Type B pancreatic cell (in vitro differentiated cells): ENCODE data around the gene LINC01488. TPM values are rescaled to one million over a fixed set of nuclear protein-coding genes. Genes with fewer than 3 reads are reported as not detected.

Experiments
- DNase-seq: peaks from one replicate; pipeline ENCODE4 v3.0.0; 2021; ENCODE audit warnings: mixed read lengths; ENCODE audit not compliant: unreplicated experiment; ENCODE audit errors: extremely low spot score
- H3K27ac Mint-ChIP-seq: 2 replicates; pipeline ENCODE4 v1.8.0; 2021; ENCODE audit warnings: mild to moderate bottlenecking, mixed read lengths
- H3K27me3 Mint-ChIP-seq: 2 replicates; pipeline ENCODE4 v1.8.0; 2021; ENCODE audit warnings: mixed read lengths
- H3K36me3 Mint-ChIP-seq: 2 replicates; pipeline ENCODE4 v1.8.0; 2021; ENCODE audit warnings: mixed read lengths
- H3K4me1 Mint-ChIP-seq: one replicate; pipeline ENCODE4 v1.8.0; 2021; ENCODE audit warnings: mixed read lengths; ENCODE audit not compliant: unreplicated experiment
- H3K4me3 Mint-ChIP-seq: 2 replicates; pipeline ENCODE4 v1.8.0; 2021; ENCODE audit warnings: mild to moderate bottlenecking, mixed read lengths
- H3K9me3 Mint-ChIP-seq: 2 replicates; pipeline ENCODE4 v1.8.0; 2021; ENCODE audit warnings: mixed read lengths
- total RNA-seq: library from RNA; stranded (reverse); gene quantifications from 2 replicates; pipeline ENCODE4 v1.2.1, GENCODE V29; 2021; ENCODE audit warnings: low replicate concordance
- TF ChIP-seq, protein P1 (sequence below): fragments of 200-600 bp; sonication (generic); conservative IDR thresholded peaks from 2 replicates; pipeline ENCODE4 v1.5.0; 2021; ENCODE audit warnings: antibody characterized with exemption, mild to moderate bottlenecking

Gene LINC01488
- total RNA-seq, 1 donor from 2014 or later: not detected

DNA sequence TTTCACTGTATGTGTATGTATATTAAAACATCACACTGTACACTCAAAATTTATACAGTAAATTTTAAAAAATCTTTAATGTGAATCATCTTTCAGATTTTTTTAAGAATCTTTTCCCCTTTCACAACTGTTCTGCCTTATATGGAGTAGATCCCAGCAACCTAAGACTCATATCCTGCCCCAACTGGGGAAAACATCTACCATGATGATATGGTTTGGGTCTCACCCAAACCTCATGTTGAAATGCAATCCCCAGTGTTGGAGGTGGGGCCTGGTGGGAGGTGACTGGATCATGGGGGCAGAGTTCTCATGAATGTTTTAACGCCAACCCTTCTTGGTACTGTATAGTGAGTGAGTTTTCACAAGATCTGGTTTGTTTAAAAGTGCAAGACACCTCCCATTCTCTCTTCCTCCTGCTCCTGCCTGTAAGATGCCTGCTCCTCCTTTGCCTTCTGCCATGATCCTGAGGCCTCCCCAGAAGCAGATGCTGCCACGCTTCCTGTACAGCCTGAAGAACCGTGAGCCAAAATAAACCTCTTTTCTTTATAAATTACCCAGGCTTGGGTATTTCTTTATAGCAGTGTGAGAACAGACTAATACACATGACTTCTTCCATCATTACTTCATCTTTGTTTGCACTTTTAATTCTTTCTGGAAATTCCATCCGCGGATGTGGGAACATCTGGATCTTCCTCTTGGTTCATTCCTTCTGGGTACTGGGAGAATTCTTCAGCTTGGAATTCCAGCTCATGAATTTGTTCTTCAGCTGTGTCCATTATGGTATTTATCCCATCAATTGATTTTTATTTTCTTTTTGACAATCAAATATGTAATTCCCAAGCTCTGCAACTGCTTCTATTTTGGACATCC is 36.9 kb downstream of the LINC01488 start:
- DNase-seq: no peak
- no peak overlapping the region for H3K27ac Mint-ChIP-seq
- peaks cover 7% of the 10 kb centered on the region for H3K27me3 Mint-ChIP-seq
- TF ChIP-seq, protein P1, sequence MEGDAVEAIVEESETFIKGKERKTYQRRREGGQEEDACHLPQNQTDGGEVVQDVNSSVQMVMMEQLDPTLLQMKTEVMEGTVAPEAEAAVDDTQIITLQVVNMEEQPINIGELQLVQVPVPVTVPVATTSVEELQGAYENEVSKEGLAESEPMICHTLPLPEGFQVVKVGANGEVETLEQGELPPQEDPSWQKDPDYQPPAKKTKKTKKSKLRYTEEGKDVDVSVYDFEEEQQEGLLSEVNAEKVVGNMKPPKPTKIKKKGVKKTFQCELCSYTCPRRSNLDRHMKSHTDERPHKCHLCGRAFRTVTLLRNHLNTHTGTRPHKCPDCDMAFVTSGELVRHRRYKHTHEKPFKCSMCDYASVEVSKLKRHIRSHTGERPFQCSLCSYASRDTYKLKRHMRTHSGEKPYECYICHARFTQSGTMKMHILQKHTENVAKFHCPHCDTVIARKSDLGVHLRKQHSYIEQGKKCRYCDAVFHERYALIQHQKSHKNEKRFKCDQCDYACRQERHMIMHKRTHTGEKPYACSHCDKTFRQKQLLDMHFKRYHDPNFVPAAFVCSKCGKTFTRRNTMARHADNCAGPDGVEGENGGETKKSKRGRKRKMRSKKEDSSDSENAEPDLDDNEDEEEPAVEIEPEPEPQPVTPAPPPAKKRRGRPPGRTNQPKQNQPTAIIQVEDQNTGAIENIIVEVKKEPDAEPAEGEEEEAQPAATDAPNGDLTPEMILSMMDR: no peak
- H3K36me3 Mint-ChIP-seq: no peaks in the 10 kb centered on the region
- peaks cover 13% of the 10 kb centered on the region for H3K9me3 Mint-ChIP-seq
- H3K4me1 Mint-ChIP-seq: no peaks in the 10 kb centered on the region
- no peak overlapping the region for H3K4me3 Mint-ChIP-seq

GRCh38 chr11:69520186-69520916 is 38.9 kb downstream of the LINC01488 start:
- H3K9me3 Mint-ChIP-seq: peaks cover 13% of the 10 kb centered on the region
- H3K4me1 Mint-ChIP-seq: peaks cover 9% of the 10 kb centered on the region
- TF ChIP-seq, protein P1: no peak
- DNase-seq: no peak
- no peaks in the 10 kb centered on the region for H3K36me3 Mint-ChIP-seq
- no peak overlapping the region for H3K4me3 Mint-ChIP-seq
- peaks cover 10% of the 10 kb centered on the region for H3K27me3 Mint-ChIP-seq
- no peak overlapping the region for H3K27ac Mint-ChIP-seq

DNA sequence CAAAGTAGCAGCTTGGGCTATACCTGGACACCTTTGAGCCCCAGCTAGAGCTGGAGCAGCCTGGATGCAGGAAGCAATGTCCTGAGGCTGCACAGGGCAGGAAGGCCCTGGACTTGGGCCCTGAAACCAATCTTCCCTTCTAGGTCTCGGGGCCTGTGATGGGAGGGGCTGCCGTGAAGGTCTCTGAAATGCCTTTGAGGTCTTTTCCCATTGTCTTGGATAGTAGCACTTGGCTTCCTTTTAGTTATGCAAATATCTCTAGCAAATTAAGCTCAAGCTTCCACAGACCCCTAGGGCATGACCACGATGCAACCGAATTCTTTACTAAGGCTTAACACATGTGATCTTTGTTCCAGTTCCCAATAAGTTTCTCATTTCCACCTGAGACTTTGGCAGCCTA is 40.0 kb downstream of the LINC01488 start:
- Mint-ChIP-seq H3K4me1 (peaks cover 9% of the 10 kb centered on the region), H3K4me3 (no peak overlapping the region), H3K9me3 (peaks cover 7% of the 10 kb centered on the region), H3K27ac (no peak overlapping the region), H3K36me3 (no peaks in the 10 kb centered on the region), H3K27me3 (peaks cover 10% of the 10 kb centered on the region)
- TF ChIP-seq, protein P1: no peak
- DNase-seq: no peak

- Mint-ChIP-seq H3K27me3 (peaks cover 10% of the 10 kb centered on the region), H3K36me3 (no peaks in the 10 kb centered on the region), H3K4me3 (no peak overlapping the region), H3K9me3 (peaks cover 3% of the 10 kb centered on the region), H3K4me1 (peaks cover 9% of the 10 kb centered on the region), H3K27ac (no peak overlapping the region)
- no peak for DNase-seq
- TF ChIP-seq, protein P1: no peak
These were observed 42.0 kb downstream of the LINC01488 start for GRCh38 chr11:69523453-69523852.

DNA sequence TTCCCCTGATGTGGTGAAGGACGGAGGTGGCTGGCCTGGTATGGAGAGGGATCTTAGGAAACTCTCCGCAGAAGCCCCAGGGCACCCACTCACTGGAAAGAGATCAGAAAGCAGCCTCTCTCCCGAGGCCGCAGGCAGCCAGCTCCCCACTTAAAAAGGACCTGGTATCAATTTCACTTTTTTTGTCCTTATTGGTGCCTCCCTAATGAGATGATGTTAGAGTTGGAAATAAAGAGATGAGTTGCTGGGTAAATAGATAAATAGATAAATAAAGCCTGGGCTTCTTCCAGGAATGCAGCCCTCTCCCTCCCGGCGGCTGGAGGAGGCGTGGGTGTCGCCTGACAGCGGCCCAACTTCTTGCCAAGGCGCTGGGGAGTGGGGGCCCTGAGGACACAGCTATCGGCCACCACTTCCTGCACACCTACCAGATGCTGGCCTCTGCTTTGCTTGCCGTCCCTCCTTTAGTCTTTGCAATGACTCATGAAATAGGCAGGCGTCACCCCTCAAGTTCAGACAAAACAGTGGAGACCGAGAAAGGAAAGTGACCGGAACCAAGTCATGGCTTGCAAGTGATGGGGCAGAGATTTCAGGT is 42.9 kb downstream of the LINC01488 start:
- Mint-ChIP-seq H3K27ac (no peak overlapping the region), H3K4me1 (peaks cover 12% of the 10 kb centered on the region), H3K27me3 (peaks cover 10% of the 10 kb centered on the region), H3K36me3 (no peaks in the 10 kb centered on the region), H3K4me3 (no peak overlapping the region), H3K9me3 (no peaks in the 10 kb centered on the region)
- TF ChIP-seq, protein P1: no peak
- no peak for DNase-seq
